Tibial nerve (tissue), 4 donors: ENCODE measurements around the gene GRM7. TPM values are rescaled to one million over a fixed set of nuclear protein-coding genes. Genes with fewer than 3 reads are reported as not detected.
"Not testable (repeated sequence)": the region's sequence is repeated elsewhere in the genome, so short reads cannot be mapped to it uniquely, and the experiment has no call there.

Experiments
- DNase-seq, 2 donors: peaks; one replicate each; pipeline ENCODE4 v3.0.0-alpha.2; 2019; ENCODE audit warnings: low spot score in 2 of 2
- H3K27ac ChIP-seq, 4 donors: fragments of 200-600 bp; sonication (generic) in 3 of 4; one replicate each; pipeline ENCODE4 v1.5.1; 2017 to 2019; ENCODE audit warnings: mild to moderate bottlenecking in 1 of 4
- H3K27me3 ChIP-seq, 2 donors: fragments of 200-600 bp; sonication (generic) in 1 of 2; one replicate each; pipeline versions ENCODE4 v1.5.1 to v1.6.0; 2017 to 2019
- H3K36me3 ChIP-seq, 3 donors: fragments of 200-600 bp; sonication (generic); one replicate each; pipeline ENCODE4 v1.5.1; 2018 to 2019
- H3K4me1 ChIP-seq, 4 donors: fragments of 200-600 bp; sonication (generic) in 3 of 4; one replicate each; pipeline ENCODE4 v1.5.1; 2017 to 2019
- H3K4me3 ChIP-seq, 4 donors: fragments of 200-600 bp; sonication (generic) in 3 of 4; one replicate each; pipeline ENCODE4 v1.5.1; 2017 to 2019; ENCODE audit warnings: mild to moderate bottlenecking in 1 of 4, moderate library complexity in 1 of 4
- H3K9me3 ChIP-seq, 4 donors: fragments of 200-600 bp; sonication (generic) in 3 of 4; one replicate each; pipeline ENCODE4 v1.5.1; 2017 to 2019
- CTCF ChIP-seq, 5 experiments: fragments of 200-600 bp in 3 of 5; fragments of 450-650 bp in 2 of 5; sonication (generic) in 3 of 5; IDR thresholded peaks; one replicate each; pipeline ENCODE4 v1.5.1; 2016 to 2019; ENCODE audit warnings: antibody characterized with exemption in 5 of 5, mild to moderate bottlenecking in 3 of 5, moderate library complexity in 2 of 5
- EP300 ChIP-seq, 2 donors: sonication (generic); formaldehyde crosslinking; IDR thresholded peaks; one replicate each; pipeline ENCODE4 v1.6.1; 2017; ENCODE audit warnings: antibody characterized with exemption in 2 of 2, mild to moderate bottlenecking in 1 of 2
- POLR2A ChIP-seq, 2 donors: fragments of 450-650 bp; IDR thresholded peaks; one replicate each; pipeline ENCODE4 v1.6.1; 2017; ENCODE audit warnings: antibody characterized with exemption in 2 of 2, mild to moderate bottlenecking in 2 of 2, moderate library complexity in 2 of 2
- WGBS, 2 donors: methylation state at CpG; one replicate each; pipeline ENCODE4 v1.1.5; 2018; 5-methylcytosine and 5-hydroxymethylcytosine counted together
- total RNA-seq, 4 donors: library from RNA; depleted of rRNA; stranded (reverse); fragments of >200 nt; gene quantifications; one replicate each; pipeline ENCODE4 v1.1.0, GENCODE V29; 2016

GRM7 gene
- total RNA-seq, 4 donors from 2014 or later = 0.22 to 0.84 TPM; not detected in 2

- WGBS, 2 donors = 80 to 92% methylated on average over 1 of the region's 1 CpG
- Histone ChIP-seq H3K9me3 (no peaks in the 10 kb centered on the region), H3K36me3 (no peaks in the 10 kb centered on the region), H3K4me1 (no peaks in the 10 kb centered on the region), H3K27ac (no peak overlapping the region), H3K4me3 (no peak overlapping the region), H3K27me3 (no peaks in the 10 kb centered on the region)
- TF ChIP-seq CTCF (IDR thresholded peaks at IDR 0.05) = no peak
- TF ChIP-seq POLR2A (IDR thresholded peaks at IDR 0.05) = no peak
- no peak for TF ChIP-seq EP300 (IDR thresholded peaks at IDR 0.05)
- DNase-seq = no peak
These were observed 55.0 kb downstream of the GRM7 start for GRCh38 chr3:6915898-6916297.

- Histone ChIP-seq H3K27ac (no peak overlapping the region), H3K4me3 (no peak overlapping the region), H3K9me3 (no peaks in the 10 kb centered on the region), H3K4me1 (no peaks in the 10 kb centered on the region), H3K36me3 (no peaks in the 10 kb centered on the region), H3K27me3 (no peaks in the 10 kb centered on the region)
- WGBS, 2 donors = 67 to 78% methylated on average over 8 of the region's 8 CpGs
- DNase-seq = no peak
- TF ChIP-seq POLR2A (IDR thresholded peaks at IDR 0.05) (no peak), CTCF (IDR thresholded peaks at IDR 0.05) (no peak), EP300 (IDR thresholded peaks at IDR 0.05) (no peak)
These were observed 60.2 kb downstream of the GRM7 start for GRCh38 chr3:6921066-6921465.

GRCh38 chr3:6921876-6922275 lies 61.0 kb downstream of the GRM7 start:
- Histone ChIP-seq H3K4me3 (no peak overlapping the region), H3K9me3 (no peaks in the 10 kb centered on the region), H3K36me3 (no peaks in the 10 kb centered on the region), H3K27ac (no peak overlapping the region), H3K4me1 (no peaks in the 10 kb centered on the region), H3K27me3 (no peaks in the 10 kb centered on the region)
- no peak for DNase-seq
- WGBS, 2 donors = 75 to 79% methylated on average over 8 of the region's 8 CpGs
- TF ChIP-seq EP300 (IDR thresholded peaks at IDR 0.05) = no peak
- no peak for TF ChIP-seq POLR2A (IDR thresholded peaks at IDR 0.05)
- TF ChIP-seq CTCF (IDR thresholded peaks at IDR 0.05) = no peak

GRCh38 chr3:6928064-6928463 lies 67.1 kb downstream of the GRM7 start:
- no peaks in the 10 kb centered on the region for H3K9me3 ChIP-seq
- no peak overlapping the region for H3K27ac ChIP-seq
- H3K27me3 ChIP-seq = no peaks in the 10 kb centered on the region
- TF ChIP-seq EP300 (IDR thresholded peaks at IDR 0.05) (no peak), POLR2A (IDR thresholded peaks at IDR 0.05) (no peak), CTCF (IDR thresholded peaks at IDR 0.05) (no peak)
- H3K36me3 ChIP-seq = no peaks in the 10 kb centered on the region
- no peaks in the 10 kb centered on the region for H3K4me1 ChIP-seq
- no peak for DNase-seq
- H3K4me3 ChIP-seq = no peak overlapping the region
- WGBS, 2 donors = 64% methylated on average over 2 of the region's 2 CpGs

- no peak overlapping the region for H3K4me3 ChIP-seq
- H3K9me3 ChIP-seq = no peaks in the 10 kb centered on the region
- H3K4me1 ChIP-seq = no peaks in the 10 kb centered on the region
- TF ChIP-seq CTCF (IDR thresholded peaks at IDR 0.05) (no peak), POLR2A (IDR thresholded peaks at IDR 0.05) (no peak), EP300 (IDR thresholded peaks at IDR 0.05) (no peak)
- H3K27ac ChIP-seq = no peak overlapping the region
- 56 to 59% methylated on average over 2 of the region's 2 CpGs for WGBS, 2 donors
- DNase-seq = no peak
- H3K27me3 ChIP-seq = no peaks in the 10 kb centered on the region
- H3K36me3 ChIP-seq = no peaks in the 10 kb centered on the region
These were observed 69.0 kb downstream of the GRM7 start for GRCh38 chr3:6929918-6930317.

- not testable (repeated sequence) for H3K36me3 ChIP-seq, H3K27ac ChIP-seq, H3K27me3 ChIP-seq, DNase-seq, H3K9me3 ChIP-seq, H3K4me1 ChIP-seq, H3K4me3 ChIP-seq
- WGBS, 2 donors = 94 to 97% methylated on average over 2 of the region's 2 CpGs
These were observed 74.5 kb downstream of the GRM7 start for GRCh38 chr3:6935418-6935817.
